GM23248 (cell line): ENCODE results near the gene SHANK2. TPM values are rescaled to one million over a fixed set of nuclear protein-coding genes. Genes with fewer than 3 reads are reported as not detected.

Experiments
- DNase-seq: peaks from one replicate; pipeline ENCODE4 v3.0.0-alpha.2; 2015
- H2AFZ ChIP-seq: fragments of 200-600 bp; sonication (generic); 2 replicates; pipeline ENCODE4 v1.6.1; 2016; ENCODE audit warnings: antibody characterized with exemption
- H3F3A ChIP-seq: fragments of 200-600 bp; sonication (generic); 2 replicates; pipeline ENCODE4 v1.6.1; 2016; ENCODE audit warnings: mild to moderate bottlenecking, antibody characterized with exemption, mixed run types; ENCODE audit not compliant: insufficient read depth
- H3K27ac ChIP-seq: fragments of 200-600 bp; sonication (generic); 2 replicates; pipeline ENCODE4 v1.5.1; 2016; ENCODE audit warnings: mild to moderate bottlenecking
- H3K27me3 ChIP-seq: fragments of 200-600 bp; sonication (generic); replicated peaks from 2 replicates; pipeline ENCODE4 v1.6.1; 2016; ENCODE audit warnings: mild to moderate bottlenecking; ENCODE audit not compliant: insufficient read depth
- H3K36me3 ChIP-seq: fragments of 200-600 bp; sonication (generic); 2 replicates; pipeline ENCODE4 v1.6.1; 2016; ENCODE audit warnings: low read depth, mild to moderate bottlenecking
- H3K4me1 ChIP-seq: fragments of 200-600 bp; sonication (generic); 2 replicates; pipeline ENCODE4 v1.6.1; 2016; ENCODE audit warnings: mild to moderate bottlenecking; ENCODE audit not compliant: insufficient read depth
- H3K4me2 ChIP-seq: fragments of 200-600 bp; sonication (generic); one replicate; pipeline ENCODE4 v1.6.1; 2016; ENCODE audit warnings: mild to moderate bottlenecking; ENCODE audit not compliant: unreplicated experiment
- H3K4me3 ChIP-seq: fragments of 200-600 bp; sonication (generic); 2 replicates; pipeline ENCODE4 v1.5.1; 2016; ENCODE audit warnings: mild to moderate bottlenecking
- H3K79me2 ChIP-seq: fragments of 200-600 bp; sonication (generic); 2 replicates; pipeline ENCODE4 v1.6.1; 2016; ENCODE audit warnings: mild to moderate bottlenecking; ENCODE audit not compliant: insufficient read depth
- H3K9ac ChIP-seq: fragments of 200-600 bp; sonication (generic); 2 replicates; pipeline ENCODE4 v1.6.1; 2016; ENCODE audit warnings: mild to moderate bottlenecking
- H3K9me2 ChIP-seq: fragments of 200-600 bp; sonication (generic); 2 replicates; pipeline ENCODE4 v1.6.1; 2016; ENCODE audit warnings: mixed run types, mild to moderate bottlenecking, moderate library complexity; ENCODE audit not compliant: insufficient read depth
- H3K9me3 ChIP-seq: fragments of 200-600 bp; sonication (generic); one replicate; pipeline ENCODE4 v1.6.1; 2017; ENCODE audit warnings: low read depth
- H4K20me1 ChIP-seq: fragments of 200-600 bp; sonication (generic); 2 replicates; pipeline ENCODE4 v1.6.0; 2016; ENCODE audit not compliant: insufficient read depth
- EZH2 ChIP-seq: fragments of 200-600 bp; sonication (generic); IDR thresholded peaks from 2 replicates; pipeline ENCODE4 v1.6.1; 2018; ENCODE audit warnings: antibody characterized with exemption, mild to moderate bottlenecking; ENCODE audit not compliant: insufficient read depth, poor library complexity, severe bottlenecking
- EZH2phosphoT487 ChIP-seq: fragments of 200-600 bp; sonication (generic); IDR thresholded peaks from 2 replicates; pipeline ENCODE4 v1.6.1; 2018; ENCODE audit warnings: antibody characterized with exemption, moderate library complexity, mild to moderate bottlenecking, low read depth; ENCODE audit not compliant: insufficient read depth
- WGBS, 2 experiments: methylation state at CpG; one replicate each; pipeline ENCODE4 v1.1.6; 2015 to 2017; ENCODE audit warnings: low lambda C conversion rate in 2 of 2, low coverage in 1 of 2; ENCODE audit errors: missing lambda C conversion rate in 2 of 2; 5-methylcytosine and 5-hydroxymethylcytosine counted together
- in situ Hi-C: fragments of 300-500 bp; cut with MboI; formaldehyde crosslinking; loops from 2 replicates; pipeline ENCODE4 v1.15.0; 2020
- polyA plus RNA-seq: library from polyadenylated mRNA; unstranded; fragments of >200 nt; fragmentation: Nextera tagmentation; extraction: Ambion mirVana; gene quantifications from 2 replicates; pipeline ENCODE4 v1.2.1, GENCODE V29; 2016
- total RNA-seq: library from RNA; depleted of rRNA; stranded (reverse); fragments of >200 nt; shearing (Covaris generic); gene quantifications from 2 replicates; pipeline ENCODE4 v1.2.3, GENCODE V29; 2014

SHANK2 gene
- total and polyA plus RNA-seq, 2 experiments from 2014 or later, result 0.22 to 0.30 TPM

- Histone ChIP-seq H3K9me3 (no peaks in the 10 kb centered on the region), H3K4me3 (peak overlapping the region; percentile 44), H3K27ac (peak overlapping the region; percentile 50), H3K9me2 (no peaks in the 10 kb centered on the region), H3K79me2 (no peaks in the 10 kb centered on the region), H3K4me1 (peaks cover 22% of the 10 kb centered on the region), H3K36me3 (no peaks in the 10 kb centered on the region), H3K4me2 (peak overlapping the region; percentile 88), H2AFZ (peak overlapping the region; percentile 54; the same call in 1 of the 2 replicates), H3F3A (peaks cover 15% of the 10 kb centered on the region; the same call in 1 of the 2 replicates), H3K9ac (peak overlapping the region; percentile 51), H4K20me1 (no peaks in the 10 kb centered on the region), H3K27me3 (no peaks in the 10 kb centered on the region)
- DNase-seq, result no peak
- in situ Hi-C loops, result no loop called here
- TF ChIP-seq EZH2phosphoT487 (no peak), EZH2 (no peak)
- 60 to 63% methylated on average over 14 of the region's 14 CpGs for WGBS, 2 experiments
Observed at GRCh38 chr11:71298761-71299181, 46.4 kb upstream of the SHANK2 start.

- DNase-seq, result no peak
- Histone ChIP-seq H3K4me1 (peaks cover 22% of the 10 kb centered on the region), H3K4me2 (no peak overlapping the region), H3K79me2 (no peaks in the 10 kb centered on the region), H3K4me3 (no peak overlapping the region), H3K27me3 (0 out of 2 replicates have a peak, but pooled peaks cover 1% of the 10 kb centered on the region), H3K27ac (no peak overlapping the region), H3F3A (peaks cover 15% of the 10 kb centered on the region; the same call in 1 of the 2 replicates), H3K9me3 (no peaks in the 10 kb centered on the region), H3K36me3 (no peaks in the 10 kb centered on the region), H3K9ac (no peak overlapping the region), H2AFZ (no peak overlapping the region), H4K20me1 (no peaks in the 10 kb centered on the region), H3K9me2 (no peaks in the 10 kb centered on the region)
- TF ChIP-seq EZH2phosphoT487 (no peak), EZH2 (no peak)
- 80 to 81% methylated on average over 8 of the region's 8 CpGs for WGBS, 2 experiments
- in situ Hi-C loops, result no loop called here
Observed at GRCh38 chr11:71298016-71298550, 45.7 kb upstream of the SHANK2 start.

DNA sequence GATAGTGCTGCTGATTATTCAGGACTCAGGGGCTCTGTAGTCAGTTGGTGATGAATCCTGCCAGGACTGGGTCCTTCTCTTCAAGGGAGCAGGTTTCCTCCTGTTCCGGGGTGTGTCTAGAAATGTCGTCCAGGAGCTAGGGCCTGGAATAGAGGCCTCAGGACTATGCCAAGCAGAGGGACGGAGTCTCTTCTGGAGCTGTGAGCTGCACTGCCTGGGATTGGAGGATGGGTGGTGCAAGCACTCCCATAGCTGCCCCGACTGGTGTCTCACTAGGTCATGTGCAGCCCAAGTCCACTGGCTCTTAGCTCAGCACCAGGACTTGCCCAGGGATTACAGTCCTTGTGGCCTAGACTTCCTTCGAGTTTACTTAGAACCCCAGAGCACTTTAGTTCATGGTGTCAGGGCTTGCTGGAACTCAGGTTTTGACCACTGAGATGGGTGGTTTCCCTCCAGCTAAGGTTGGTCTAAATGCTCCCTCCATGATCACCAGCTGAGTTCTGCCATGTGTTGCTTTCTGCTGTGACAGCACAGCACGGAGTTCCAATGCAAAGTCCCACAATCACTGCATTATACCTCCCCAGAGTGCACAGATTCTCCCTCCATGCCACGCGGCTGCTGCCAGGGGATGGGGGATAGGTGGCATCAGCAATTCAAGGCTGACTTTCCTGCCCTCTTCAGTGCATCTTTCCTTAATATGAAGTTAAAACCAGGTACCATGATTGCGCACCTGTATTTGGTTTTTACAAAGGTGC is 42.6 kb upstream of the SHANK2 start:
- Histone ChIP-seq H3K4me3 (no peak overlapping the region), H3K4me1 (peaks cover 19% of the 10 kb centered on the region), H3K79me2 (no peaks in the 10 kb centered on the region), H3K36me3 (no peaks in the 10 kb centered on the region), H3K9me3 (no peaks in the 10 kb centered on the region), H3K9ac (no peak overlapping the region), H3K4me2 (no peak overlapping the region), H3K27ac (no peak overlapping the region), H3K9me2 (no peaks in the 10 kb centered on the region), H2AFZ (no peak overlapping the region), H4K20me1 (no peaks in the 10 kb centered on the region), H3F3A (peaks cover 15% of the 10 kb centered on the region; the same call in 1 of the 2 replicates), H3K27me3 (0 out of 2 replicates have a peak, but pooled peaks cover 5% of the 10 kb centered on the region)
- WGBS, 2 experiments, result 70 to 76% methylated on average over 9 of the region's 9 CpGs
- in situ Hi-C loops, result no loop called here
- DNase-seq, result no peak
- TF ChIP-seq EZH2, result no peak
- TF ChIP-seq EZH2phosphoT487, result no peak

- Histone ChIP-seq H4K20me1 (no peaks in the 10 kb centered on the region), H3K79me2 (no peaks in the 10 kb centered on the region), H3K9ac (no peak overlapping the region), H3K4me3 (no peak overlapping the region), H2AFZ (no peak overlapping the region), H3K27me3 (0 out of 2 replicates have a peak, but pooled peaks cover 5% of the 10 kb centered on the region), H3K36me3 (no peaks in the 10 kb centered on the region), H3K4me2 (no peak overlapping the region), H3K9me3 (no peaks in the 10 kb centered on the region), H3K9me2 (no peaks in the 10 kb centered on the region), H3K27ac (no peak overlapping the region), H3K4me1 (peaks cover 12% of the 10 kb centered on the region), H3F3A (peaks cover 11% of the 10 kb centered on the region; the same call in 1 of the 2 replicates)
- 80 to 95% methylated on average over 3 of the region's 3 CpGs for WGBS, 2 experiments
- in situ Hi-C loops, result no loop called here
- no peak for DNase-seq
- TF ChIP-seq EZH2 (no peak), EZH2phosphoT487 (no peak)
Observed at GRCh38 chr11:71293961-71294782, 41.8 kb upstream of the SHANK2 start.
